HL-60/S4 treated with retinoic acid at 250 ng/mL for 4 days and 3 days (cell line): Measurements from ENCODE around the gene MPZL3.

Source experiments
- in situ Hi-C: fragments of 300-500 bp; cut with MboI; formaldehyde crosslinking; loops from 2 replicates; pipeline ENCODE4 v1.7.0; 2022; ENCODE audit warnings: low sequenced_read_pairs

Gene MPZL3

GRCh38 chr11:118265954-118266353 is 13.8 kb upstream of the MPZL3 start:
- in situ Hi-C loops = no loop called here

- in situ Hi-C loops = no loop called here
Observed at GRCh38 chr11:118264569-118265465, 12.7 kb upstream of the MPZL3 start.

GRCh38 chr11:118263695-118264568 is 11.8 kb upstream of the MPZL3 start, which contains the start of gene MPZL2:
Gene MPZL2 (minus strand): TSS chr11:118264297. CDS start chr11:118264153, 144 bp downstream.
- in situ Hi-C loops = no loop called here

- in situ Hi-C loops = no loop called here
Observed at GRCh38 chr11:118263112-118263511, 10.9 kb upstream of the MPZL3 start.

- in situ Hi-C loops = no loop called here
Observed at GRCh38 chr11:118260353-118260752, 8.2 kb upstream of the MPZL3 start.

- in situ Hi-C loops = no loop called here
Observed at GRCh38 chr11:118259138-118259537, 7.0 kb upstream of the MPZL3 start.

GRCh38 chr11:118258410-118258809 is 6.2 kb upstream of the MPZL3 start:
- in situ Hi-C loops = no loop called here

- in situ Hi-C loops = no loop called here
Observed at GRCh38 chr11:118252688-118253087, 523 bp upstream of the MPZL3 start.

GRCh38 chr11:118247041-118247440 is 5.1 kb downstream of the MPZL3 start:
- in situ Hi-C loops = no loop called here

- in situ Hi-C loops = no loop called here
Observed at GRCh38 chr11:118245936-118246562, 6.1 kb downstream of the MPZL3 start.

GRCh38 chr11:118243993-118244762 is 8.0 kb downstream of the MPZL3 start:
- in situ Hi-C loops = no loop called here

GRCh38 chr11:118243161-118243560 is 9.0 kb downstream of the MPZL3 start:
- in situ Hi-C loops = no loop called here

GRCh38 chr11:118241764-118242098 is 10.4 kb downstream of the MPZL3 start:
- in situ Hi-C loops = no loop called here

- in situ Hi-C loops = no loop called here
Observed at GRCh38 chr11:118240999-118241763, 11.0 kb downstream of the MPZL3 start.

- in situ Hi-C loops = no loop called here
Observed at GRCh38 chr11:118239509-118240205, 12.5 kb downstream of the MPZL3 start.

- in situ Hi-C loops = no loop called here
Observed at GRCh38 chr11:118238929-118239328, 13.2 kb downstream of the MPZL3 start.

GRCh38 chr11:118238421-118238820 is 13.7 kb downstream of the MPZL3 start:
- in situ Hi-C loops = no loop called here

- in situ Hi-C loops = no loop called here
Observed at GRCh38 chr11:118236170-118236569, 16.0 kb downstream of the MPZL3 start.

GRCh38 chr11:118234833-118235232 is 17.3 kb downstream of the MPZL3 start:
- in situ Hi-C loops = no loop called here
